Measurements from ENCODE around the gene NOP53.

DNA sequence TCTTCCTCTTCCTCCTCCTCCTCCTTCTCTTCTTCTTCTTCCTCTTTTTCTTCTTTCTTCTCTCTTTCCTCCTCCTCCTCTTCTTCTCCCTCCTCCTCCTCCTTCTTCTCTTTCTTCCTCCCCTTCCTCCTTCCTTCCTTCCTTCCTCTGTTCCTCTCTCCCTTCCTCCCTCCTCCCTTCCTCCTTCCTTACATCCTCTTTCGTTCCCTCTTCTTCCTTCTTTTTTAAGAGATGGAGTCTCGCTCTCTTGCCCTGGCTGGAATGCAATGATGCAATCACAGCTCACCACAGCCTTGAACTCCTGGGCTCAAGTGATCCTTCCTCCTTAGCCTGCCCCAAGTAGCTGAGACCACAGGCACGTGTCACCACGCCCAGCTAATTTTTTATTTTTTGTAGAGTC, 18.9 kb upstream of the NOP53 start:
- TF ChIP-seq, protein P1, sequence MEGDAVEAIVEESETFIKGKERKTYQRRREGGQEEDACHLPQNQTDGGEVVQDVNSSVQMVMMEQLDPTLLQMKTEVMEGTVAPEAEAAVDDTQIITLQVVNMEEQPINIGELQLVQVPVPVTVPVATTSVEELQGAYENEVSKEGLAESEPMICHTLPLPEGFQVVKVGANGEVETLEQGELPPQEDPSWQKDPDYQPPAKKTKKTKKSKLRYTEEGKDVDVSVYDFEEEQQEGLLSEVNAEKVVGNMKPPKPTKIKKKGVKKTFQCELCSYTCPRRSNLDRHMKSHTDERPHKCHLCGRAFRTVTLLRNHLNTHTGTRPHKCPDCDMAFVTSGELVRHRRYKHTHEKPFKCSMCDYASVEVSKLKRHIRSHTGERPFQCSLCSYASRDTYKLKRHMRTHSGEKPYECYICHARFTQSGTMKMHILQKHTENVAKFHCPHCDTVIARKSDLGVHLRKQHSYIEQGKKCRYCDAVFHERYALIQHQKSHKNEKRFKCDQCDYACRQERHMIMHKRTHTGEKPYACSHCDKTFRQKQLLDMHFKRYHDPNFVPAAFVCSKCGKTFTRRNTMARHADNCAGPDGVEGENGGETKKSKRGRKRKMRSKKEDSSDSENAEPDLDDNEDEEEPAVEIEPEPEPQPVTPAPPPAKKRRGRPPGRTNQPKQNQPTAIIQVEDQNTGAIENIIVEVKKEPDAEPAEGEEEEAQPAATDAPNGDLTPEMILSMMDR (IDR thresholded peaks at IDR 0.05; ENCODE audit: borderline replicate concordance, extremely low read depth, low read length, poor library complexity, severe bottlenecking): no peak
- no peak for TF ChIP-seq EZH2 (IDR thresholded peaks at IDR 0.05; ENCODE audit: borderline replicate concordance, low read depth, low read length, severe bottlenecking)
